ENCODE data around the gene SLC44A1.

SLC44A1 gene

GRCh38 chr9:105359892-105360291 is 115.4 kb downstream of the SLC44A1 start:
- Mint-ChIP-seq H3K27me3 (no peaks in the 10 kb centered on the region), H3K27ac (no peak overlapping the region), H3K36me3 (ENCODE audit: low read depth) (peaks cover 87% of the 10 kb centered on the region), H3K4me1 (ENCODE audit: low read depth) (no peaks in the 10 kb centered on the region), H3K4me3 (no peak overlapping the region), H3K9me3 (no peaks in the 10 kb centered on the region)
- intact Hi-C loops (cut with micrococcal nuclease), result loop anchor here (10.0 kb wide), 1 partner anchor 545 kb away; no protein-coding TSS in a partner anchor

GRCh38 chr9:105360344-105360743 is 115.9 kb downstream of the SLC44A1 start:
- peaks cover 91% of the 10 kb centered on the region for H3K36me3 Mint-ChIP-seq (ENCODE audit: low read depth)
- H3K9me3 Mint-ChIP-seq, result no peaks in the 10 kb centered on the region
- H3K4me1 Mint-ChIP-seq (ENCODE audit: low read depth), result no peaks in the 10 kb centered on the region
- intact Hi-C loops (cut with micrococcal nuclease), result loop anchor here (10.0 kb wide), 1 partner anchor 546 kb away; no protein-coding TSS in a partner anchor
- H3K27me3 Mint-ChIP-seq, result no peaks in the 10 kb centered on the region
- H3K4me3 Mint-ChIP-seq, result no peak overlapping the region
- no peak overlapping the region for H3K27ac Mint-ChIP-seq

- peaks cover 91% of the 10 kb centered on the region for H3K36me3 Mint-ChIP-seq (ENCODE audit: low read depth)
- H3K4me1 Mint-ChIP-seq (ENCODE audit: low read depth), result no peaks in the 10 kb centered on the region
- intact Hi-C loops (cut with micrococcal nuclease), result loop anchor here (10.0 kb wide), 1 partner anchor 547 kb away; no protein-coding TSS in a partner anchor
- H3K27me3 Mint-ChIP-seq, result no peaks in the 10 kb centered on the region
- no peak overlapping the region for H3K4me3 Mint-ChIP-seq
- H3K27ac Mint-ChIP-seq, result no peak overlapping the region
- H3K9me3 Mint-ChIP-seq, result no peaks in the 10 kb centered on the region
Observed at GRCh38 chr9:105361873-105362272, 117.4 kb downstream of the SLC44A1 start.

GRCh38 chr9:105362470-105362869 is 118.0 kb downstream of the SLC44A1 start:
- Mint-ChIP-seq H3K4me1 (ENCODE audit: low read depth) (no peaks in the 10 kb centered on the region), H3K4me3 (no peak overlapping the region), H3K27me3 (no peaks in the 10 kb centered on the region), H3K27ac (no peak overlapping the region), H3K36me3 (ENCODE audit: low read depth) (peaks cover 96% of the 10 kb centered on the region), H3K9me3 (no peaks in the 10 kb centered on the region)
- intact Hi-C loops (cut with micrococcal nuclease), result loop anchor here (10.0 kb wide), 1 partner anchor 548 kb away; no protein-coding TSS in a partner anchor

GRCh38 chr9:105363837-105364236 is 119.4 kb downstream of the SLC44A1 start:
- Mint-ChIP-seq H3K36me3 (ENCODE audit: low read depth) (peaks cover 96% of the 10 kb centered on the region), H3K4me3 (no peak overlapping the region), H3K27me3 (no peaks in the 10 kb centered on the region)

GRCh38 chr9:105369911-105370310 is 125.5 kb downstream of the SLC44A1 start:
- H3K27me3 Mint-ChIP-seq, result no peaks in the 10 kb centered on the region
- H3K4me3 Mint-ChIP-seq, result no peak overlapping the region
- no peaks in the 10 kb centered on the region for H3K4me1 Mint-ChIP-seq (ENCODE audit: low read depth)
- H3K36me3 Mint-ChIP-seq (ENCODE audit: low read depth), result peaks cover 97% of the 10 kb centered on the region
- H3K27ac Mint-ChIP-seq, result no peak overlapping the region
- no peaks in the 10 kb centered on the region for H3K9me3 Mint-ChIP-seq
- intact Hi-C loops (cut with micrococcal nuclease), result loop anchor here (10.0 kb wide), 1 partner anchor 555 kb away; no protein-coding TSS in a partner anchor

More at GRCh38 chr9:105363837-105364236, 119.4 kb downstream of the SLC44A1 start:
- no peaks in the 10 kb centered on the region for H3K4me1 Mint-ChIP-seq (ENCODE audit: low read depth)
- no peak overlapping the region for H3K27ac Mint-ChIP-seq
- intact Hi-C loops (cut with micrococcal nuclease), result loop anchor here (10.0 kb wide), 1 partner anchor 549 kb away; no protein-coding TSS in a partner anchor
- H3K9me3 Mint-ChIP-seq, result no peaks in the 10 kb centered on the region

GRCh38 chr9:105373723-105374122 is 129.3 kb downstream of the SLC44A1 start:
- H3K4me3 Mint-ChIP-seq, result no peak overlapping the region
- H3K4me1 Mint-ChIP-seq (ENCODE audit: low read depth), result no peaks in the 10 kb centered on the region
- intact Hi-C loops (cut with micrococcal nuclease), result no loop called here
- H3K27me3 Mint-ChIP-seq, result no peaks in the 10 kb centered on the region
- H3K27ac Mint-ChIP-seq, result no peak overlapping the region
- H3K9me3 Mint-ChIP-seq, result no peaks in the 10 kb centered on the region
- H3K36me3 Mint-ChIP-seq (ENCODE audit: low read depth), result peaks cover 77% of the 10 kb centered on the region

GRCh38 chr9:105375323-105375722 is 130.9 kb downstream of the SLC44A1 start:
- Mint-ChIP-seq H3K36me3 (ENCODE audit: low read depth) (peaks cover 75% of the 10 kb centered on the region), H3K27ac (no peak overlapping the region), H3K9me3 (no peaks in the 10 kb centered on the region), H3K27me3 (no peaks in the 10 kb centered on the region), H3K4me3 (no peak overlapping the region), H3K4me1 (ENCODE audit: low read depth) (no peaks in the 10 kb centered on the region)
- intact Hi-C loops (cut with micrococcal nuclease), result no loop called here

GRCh38 chr9:105376893-105377292 is 132.4 kb downstream of the SLC44A1 start:
- no peaks in the 10 kb centered on the region for H3K27me3 Mint-ChIP-seq
- intact Hi-C loops (cut with micrococcal nuclease), result no loop called here
- H3K4me1 Mint-ChIP-seq (ENCODE audit: low read depth), result no peaks in the 10 kb centered on the region
- H3K27ac Mint-ChIP-seq, result no peak overlapping the region
- peaks cover 73% of the 10 kb centered on the region for H3K36me3 Mint-ChIP-seq (ENCODE audit: low read depth)
- H3K9me3 Mint-ChIP-seq, result no peaks in the 10 kb centered on the region
- no peak overlapping the region for H3K4me3 Mint-ChIP-seq

- intact Hi-C loops (cut with micrococcal nuclease), result loop anchor here (10.0 kb wide), 1 partner anchor 61 kb away; no protein-coding TSS in a partner anchor
- Mint-ChIP-seq H3K27ac (no peak overlapping the region), H3K36me3 (ENCODE audit: low read depth) (peaks cover 58% of the 10 kb centered on the region), H3K9me3 (no peaks in the 10 kb centered on the region), H3K4me1 (ENCODE audit: low read depth) (peaks cover 8% of the 10 kb centered on the region), H3K27me3 (no peaks in the 10 kb centered on the region), H3K4me3 (no peak overlapping the region)
Observed at GRCh38 chr9:105385381-105385985, 141.0 kb downstream of the SLC44A1 start.

GRCh38 chr9:105389796-105390195 is 145.3 kb downstream of the SLC44A1 start:
- Mint-ChIP-seq H3K9me3 (no peaks in the 10 kb centered on the region), H3K4me3 (no peak overlapping the region), H3K36me3 (ENCODE audit: low read depth) (peaks cover 51% of the 10 kb centered on the region), H3K27me3 (no peaks in the 10 kb centered on the region), H3K27ac (no peak overlapping the region), H3K4me1 (ENCODE audit: low read depth) (peaks cover 8% of the 10 kb centered on the region)
- intact Hi-C loops (cut with micrococcal nuclease), result loop anchor here (10.0 kb wide), 1 partner anchor 65 kb away; no protein-coding TSS in a partner anchor

- no peaks in the 10 kb centered on the region for H3K27me3 Mint-ChIP-seq
- H3K4me3 Mint-ChIP-seq, result no peak overlapping the region
- no peak overlapping the region for H3K27ac Mint-ChIP-seq
- peaks cover 55% of the 10 kb centered on the region for H3K36me3 Mint-ChIP-seq (ENCODE audit: low read depth)
- no peaks in the 10 kb centered on the region for H3K9me3 Mint-ChIP-seq
- H3K4me1 Mint-ChIP-seq (ENCODE audit: low read depth), result peaks cover under 1% of the 10 kb centered on the region
- intact Hi-C loops (cut with micrococcal nuclease), result no loop called here
Observed at GRCh38 chr9:105390871-105391270, 146.4 kb downstream of the SLC44A1 start.

GRCh38 chr9:105391288-105391687 is 146.8 kb downstream of the SLC44A1 start:
- Mint-ChIP-seq H3K4me1 (ENCODE audit: low read depth) (no peaks in the 10 kb centered on the region), H3K27ac (no peak overlapping the region), H3K4me3 (no peak overlapping the region), H3K27me3 (no peaks in the 10 kb centered on the region), H3K36me3 (ENCODE audit: low read depth) (peaks cover 57% of the 10 kb centered on the region), H3K9me3 (no peaks in the 10 kb centered on the region)
- intact Hi-C loops (cut with micrococcal nuclease), result no loop called here

GRCh38 chr9:105392531-105392930 is 148.1 kb downstream of the SLC44A1 start:
- Mint-ChIP-seq H3K27me3 (no peaks in the 10 kb centered on the region), H3K4me3 (no peak overlapping the region), H3K36me3 (ENCODE audit: low read depth) (peaks cover 60% of the 10 kb centered on the region), H3K27ac (no peak overlapping the region), H3K9me3 (no peaks in the 10 kb centered on the region), H3K4me1 (ENCODE audit: low read depth) (no peaks in the 10 kb centered on the region)
- intact Hi-C loops (cut with micrococcal nuclease), result no loop called here

Data from dendritic cell treated with granulocyte-macrophage colony-stimulating factor and Interleukin-4, amounts not matched to agents 40 ng/mL and 50 ng/mL, for 4 days (primary cell).